WTC11 (cell line): Measurements from ENCODE around the gene PLA1A.

Experiments
- ESRRA ChIP-seq: sonication (generic); formaldehyde crosslinking; IDR thresholded peaks from 2 replicates; pipeline ENCODE4 v1.8.1; 2022; ENCODE audit warnings: mild to moderate bottlenecking, missing genetic modification reagents, borderline replicate concordance
- RORB ChIP-seq: fragments of 250-450 bp; sonication (Bioruptor Pico); IDR thresholded peaks from 2 replicates; pipeline ENCODE4 v1.9.0; 2021; ENCODE audit warnings: mild to moderate bottlenecking
- SP1 ChIP-seq: sonication (generic); formaldehyde crosslinking; conservative IDR thresholded peaks from 2 replicates; pipeline ENCODE4 v1.8.1; 2022; ENCODE audit warnings: missing genetic modification reagents
- TEAD4 ChIP-seq: sonication (generic); formaldehyde crosslinking; IDR thresholded peaks from 2 replicates; pipeline ENCODE4 v1.8.0; 2022; ENCODE audit warnings: mild to moderate bottlenecking, missing genetic modification reagents
- TP53 ChIP-seq: sonication (generic); formaldehyde crosslinking; IDR thresholded peaks from 2 replicates; pipeline ENCODE4 v1.8.1; 2023; ENCODE audit warnings: mild to moderate bottlenecking, missing genetic modification reagents
- ZNF121 ChIP-seq: sonication (generic); formaldehyde crosslinking; IDR thresholded peaks from 2 replicates; pipeline ENCODE4 v1.8.0; 2023; ENCODE audit warnings: missing genetic modification reagents
- ZNF138 ChIP-seq: sonication (generic); formaldehyde crosslinking; conservative IDR thresholded peaks from 2 replicates; pipeline ENCODE4 v1.8.1; 2022; ENCODE audit warnings: mild to moderate bottlenecking, moderate library complexity, missing genetic modification reagents
- TF ChIP-seq, protein P1 (sequence below): sonication (generic); formaldehyde crosslinking; IDR thresholded peaks from 2 replicates; pipeline ENCODE4 v1.8.1; 2023; ENCODE audit warnings: mild to moderate bottlenecking, missing genetic modification reagents, borderline replicate concordance
- TF ChIP-seq, protein P2 (sequence below): sonication (generic); formaldehyde crosslinking; IDR thresholded peaks from 2 replicates; pipeline ENCODE4 v1.8.0; 2023; ENCODE audit warnings: missing genetic modification reagents, mild to moderate bottlenecking, borderline replicate concordance
- TF ChIP-seq, protein P3 (sequence below): fragments of 200-600 bp; IDR thresholded peaks from 2 replicates; pipeline ENCODE4 v1.8.0; 2022; ENCODE audit warnings: antibody characterized with exemption
- TF ChIP-seq, protein P4 (sequence below): sonication (generic); formaldehyde crosslinking; IDR thresholded peaks from 2 replicates; pipeline ENCODE4 v1.8.0; 2022; ENCODE audit warnings: missing genetic modification reagents

DNA sequence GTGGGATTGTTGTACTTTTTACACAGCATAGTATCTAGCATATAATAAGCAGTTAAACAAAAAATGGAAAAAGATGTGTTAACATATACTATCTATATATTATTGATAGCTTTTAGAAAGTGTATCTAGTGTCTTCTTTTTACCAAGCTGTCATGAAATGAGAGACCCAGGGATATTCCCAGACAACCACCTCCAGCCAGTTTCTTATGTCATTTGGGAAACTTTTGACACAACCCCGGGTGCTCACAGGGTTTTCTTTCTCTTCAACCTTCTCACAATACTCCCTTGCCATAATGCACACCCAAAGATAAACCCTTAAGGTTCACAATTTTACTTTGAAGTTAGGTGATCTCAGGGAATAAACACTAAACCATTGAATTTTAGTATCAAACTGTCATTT lies 4.8 kb upstream of the PLA1A start:
- TF ChIP-seq, protein P1, sequence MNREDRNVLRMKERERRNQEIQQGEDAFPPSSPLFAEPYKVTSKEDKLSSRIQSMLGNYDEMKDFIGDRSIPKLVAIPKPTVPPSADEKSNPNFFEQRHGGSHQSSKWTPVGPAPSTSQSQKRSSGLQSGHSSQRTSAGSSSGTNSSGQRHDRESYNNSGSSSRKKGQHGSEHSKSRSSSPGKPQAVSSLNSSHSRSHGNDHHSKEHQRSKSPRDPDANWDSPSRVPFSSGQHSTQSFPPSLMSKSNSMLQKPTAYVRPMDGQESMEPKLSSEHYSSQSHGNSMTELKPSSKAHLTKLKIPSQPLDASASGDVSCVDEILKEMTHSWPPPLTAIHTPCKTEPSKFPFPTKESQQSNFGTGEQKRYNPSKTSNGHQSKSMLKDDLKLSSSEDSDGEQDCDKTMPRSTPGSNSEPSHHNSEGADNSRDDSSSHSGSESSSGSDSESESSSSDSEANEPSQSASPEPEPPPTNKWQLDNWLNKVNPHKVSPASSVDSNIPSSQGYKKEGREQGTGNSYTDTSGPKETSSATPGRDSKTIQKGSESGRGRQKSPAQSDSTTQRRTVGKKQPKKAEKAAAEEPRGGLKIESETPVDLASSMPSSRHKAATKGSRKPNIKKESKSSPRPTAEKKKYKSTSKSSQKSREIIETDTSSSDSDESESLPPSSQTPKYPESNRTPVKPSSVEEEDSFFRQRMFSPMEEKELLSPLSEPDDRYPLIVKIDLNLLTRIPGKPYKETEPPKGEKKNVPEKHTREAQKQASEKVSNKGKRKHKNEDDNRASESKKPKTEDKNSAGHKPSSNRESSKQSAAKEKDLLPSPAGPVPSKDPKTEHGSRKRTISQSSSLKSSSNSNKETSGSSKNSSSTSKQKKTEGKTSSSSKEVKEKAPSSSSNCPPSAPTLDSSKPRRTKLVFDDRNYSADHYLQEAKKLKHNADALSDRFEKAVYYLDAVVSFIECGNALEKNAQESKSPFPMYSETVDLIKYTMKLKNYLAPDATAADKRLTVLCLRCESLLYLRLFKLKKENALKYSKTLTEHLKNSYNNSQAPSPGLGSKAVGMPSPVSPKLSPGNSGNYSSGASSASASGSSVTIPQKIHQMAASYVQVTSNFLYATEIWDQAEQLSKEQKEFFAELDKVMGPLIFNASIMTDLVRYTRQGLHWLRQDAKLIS (CRISPR knock-in tag): no peak
- TF ChIP-seq, protein P2, sequence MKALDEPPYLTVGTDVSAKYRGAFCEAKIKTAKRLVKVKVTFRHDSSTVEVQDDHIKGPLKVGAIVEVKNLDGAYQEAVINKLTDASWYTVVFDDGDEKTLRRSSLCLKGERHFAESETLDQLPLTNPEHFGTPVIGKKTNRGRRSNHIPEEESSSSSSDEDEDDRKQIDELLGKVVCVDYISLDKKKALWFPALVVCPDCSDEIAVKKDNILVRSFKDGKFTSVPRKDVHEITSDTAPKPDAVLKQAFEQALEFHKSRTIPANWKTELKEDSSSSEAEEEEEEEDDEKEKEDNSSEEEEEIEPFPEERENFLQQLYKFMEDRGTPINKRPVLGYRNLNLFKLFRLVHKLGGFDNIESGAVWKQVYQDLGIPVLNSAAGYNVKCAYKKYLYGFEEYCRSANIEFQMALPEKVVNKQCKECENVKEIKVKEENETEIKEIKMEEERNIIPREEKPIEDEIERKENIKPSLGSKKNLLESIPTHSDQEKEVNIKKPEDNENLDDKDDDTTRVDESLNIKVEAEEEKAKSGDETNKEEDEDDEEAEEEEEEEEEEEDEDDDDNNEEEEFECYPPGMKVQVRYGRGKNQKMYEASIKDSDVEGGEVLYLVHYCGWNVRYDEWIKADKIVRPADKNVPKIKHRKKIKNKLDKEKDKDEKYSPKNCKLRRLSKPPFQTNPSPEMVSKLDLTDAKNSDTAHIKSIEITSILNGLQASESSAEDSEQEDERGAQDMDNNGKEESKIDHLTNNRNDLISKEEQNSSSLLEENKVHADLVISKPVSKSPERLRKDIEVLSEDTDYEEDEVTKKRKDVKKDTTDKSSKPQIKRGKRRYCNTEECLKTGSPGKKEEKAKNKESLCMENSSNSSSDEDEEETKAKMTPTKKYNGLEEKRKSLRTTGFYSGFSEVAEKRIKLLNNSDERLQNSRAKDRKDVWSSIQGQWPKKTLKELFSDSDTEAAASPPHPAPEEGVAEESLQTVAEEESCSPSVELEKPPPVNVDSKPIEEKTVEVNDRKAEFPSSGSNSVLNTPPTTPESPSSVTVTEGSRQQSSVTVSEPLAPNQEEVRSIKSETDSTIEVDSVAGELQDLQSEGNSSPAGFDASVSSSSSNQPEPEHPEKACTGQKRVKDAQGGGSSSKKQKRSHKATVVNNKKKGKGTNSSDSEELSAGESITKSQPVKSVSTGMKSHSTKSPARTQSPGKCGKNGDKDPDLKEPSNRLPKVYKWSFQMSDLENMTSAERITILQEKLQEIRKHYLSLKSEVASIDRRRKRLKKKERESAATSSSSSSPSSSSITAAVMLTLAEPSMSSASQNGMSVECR (CRISPR knock-in tag): no peak
- TF ChIP-seq, protein P3, sequence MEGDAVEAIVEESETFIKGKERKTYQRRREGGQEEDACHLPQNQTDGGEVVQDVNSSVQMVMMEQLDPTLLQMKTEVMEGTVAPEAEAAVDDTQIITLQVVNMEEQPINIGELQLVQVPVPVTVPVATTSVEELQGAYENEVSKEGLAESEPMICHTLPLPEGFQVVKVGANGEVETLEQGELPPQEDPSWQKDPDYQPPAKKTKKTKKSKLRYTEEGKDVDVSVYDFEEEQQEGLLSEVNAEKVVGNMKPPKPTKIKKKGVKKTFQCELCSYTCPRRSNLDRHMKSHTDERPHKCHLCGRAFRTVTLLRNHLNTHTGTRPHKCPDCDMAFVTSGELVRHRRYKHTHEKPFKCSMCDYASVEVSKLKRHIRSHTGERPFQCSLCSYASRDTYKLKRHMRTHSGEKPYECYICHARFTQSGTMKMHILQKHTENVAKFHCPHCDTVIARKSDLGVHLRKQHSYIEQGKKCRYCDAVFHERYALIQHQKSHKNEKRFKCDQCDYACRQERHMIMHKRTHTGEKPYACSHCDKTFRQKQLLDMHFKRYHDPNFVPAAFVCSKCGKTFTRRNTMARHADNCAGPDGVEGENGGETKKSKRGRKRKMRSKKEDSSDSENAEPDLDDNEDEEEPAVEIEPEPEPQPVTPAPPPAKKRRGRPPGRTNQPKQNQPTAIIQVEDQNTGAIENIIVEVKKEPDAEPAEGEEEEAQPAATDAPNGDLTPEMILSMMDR: no peak
- TF ChIP-seq, protein P4, sequence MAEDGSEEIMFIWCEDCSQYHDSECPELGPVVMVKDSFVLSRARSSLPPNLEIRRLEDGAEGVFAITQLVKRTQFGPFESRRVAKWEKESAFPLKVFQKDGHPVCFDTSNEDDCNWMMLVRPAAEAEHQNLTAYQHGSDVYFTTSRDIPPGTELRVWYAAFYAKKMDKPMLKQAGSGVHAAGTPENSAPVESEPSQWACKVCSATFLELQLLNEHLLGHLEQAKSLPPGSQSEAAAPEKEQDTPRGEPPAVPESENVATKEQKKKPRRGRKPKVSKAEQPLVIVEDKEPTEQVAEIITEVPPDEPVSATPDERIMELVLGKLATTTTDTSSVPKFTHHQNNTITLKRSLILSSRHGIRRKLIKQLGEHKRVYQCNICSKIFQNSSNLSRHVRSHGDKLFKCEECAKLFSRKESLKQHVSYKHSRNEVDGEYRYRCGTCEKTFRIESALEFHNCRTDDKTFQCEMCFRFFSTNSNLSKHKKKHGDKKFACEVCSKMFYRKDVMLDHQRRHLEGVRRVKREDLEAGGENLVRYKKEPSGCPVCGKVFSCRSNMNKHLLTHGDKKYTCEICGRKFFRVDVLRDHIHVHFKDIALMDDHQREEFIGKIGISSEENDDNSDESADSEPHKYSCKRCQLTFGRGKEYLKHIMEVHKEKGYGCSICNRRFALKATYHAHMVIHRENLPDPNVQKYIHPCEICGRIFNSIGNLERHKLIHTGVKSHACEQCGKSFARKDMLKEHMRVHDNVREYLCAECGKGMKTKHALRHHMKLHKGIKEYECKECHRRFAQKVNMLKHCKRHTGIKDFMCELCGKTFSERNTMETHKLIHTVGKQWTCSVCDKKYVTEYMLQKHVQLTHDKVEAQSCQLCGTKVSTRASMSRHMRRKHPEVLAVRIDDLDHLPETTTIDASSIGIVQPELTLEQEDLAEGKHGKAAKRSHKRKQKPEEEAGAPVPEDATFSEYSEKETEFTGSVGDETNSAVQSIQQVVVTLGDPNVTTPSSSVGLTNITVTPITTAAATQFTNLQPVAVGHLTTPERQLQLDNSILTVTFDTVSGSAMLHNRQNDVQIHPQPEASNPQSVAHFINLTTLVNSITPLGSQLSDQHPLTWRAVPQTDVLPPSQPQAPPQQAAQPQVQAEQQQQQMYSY (CRISPR knock-in tag): no peak
- TF ChIP-seq TP53 (CRISPR knock-in tag) (no peak), ZNF121 (CRISPR knock-in tag) (no peak), ESRRA (no peak), SP1 (CRISPR knock-in tag) (no peak), RORB (CRISPR knock-in tag) (no peak), ZNF138 (CRISPR knock-in tag) (no peak), TEAD4 (no peak)
